NOMO-1 treated with DMSO at 0.1 percent for 48 hours (cell line): ENCODE data around the gene DOC2A.
"Not testable (repeated sequence)": the region's sequence is repeated elsewhere in the genome, so short reads cannot be mapped to it uniquely, and the experiment has no call there.

Experiments used
- DNase-seq: peaks from one replicate; lab custom pipeline; 2025; ENCODE audit not compliant: unreplicated experiment; lab: John Stamatoyannopoulos, UW

The DOC2A gene

GRCh38 chr16:29973384-29974246 lies 37.2 kb downstream of the DOC2A start, which contains the start of gene TAOK2:
TSS of gene TAOK2 (plus strand) at chr16:29973868. CDS start at chr16:29977773, 3,905 bp downstream.
- peak; percentile 98 for DNase-seq

GRCh38 chr16:29972992-29973383 lies 37.8 kb downstream of the DOC2A start:
- DNase-seq, result no peak

GRCh38 chr16:29972500-29972899 lies 38.3 kb downstream of the DOC2A start:
- no peak for DNase-seq

- DNase-seq, result no peak
Measured at GRCh38 chr16:29971304-29971703, 39.5 kb downstream of the DOC2A start.

GRCh38 chr16:29968205-29968604 lies 42.6 kb downstream of the DOC2A start:
- DNase-seq, result no peak

- DNase-seq, result no peak
Measured at GRCh38 chr16:29963021-29963743, 47.6 kb downstream of the DOC2A start.

GRCh38 chr16:29962344-29962994 lies 48.4 kb downstream of the DOC2A start:
- peak; percentile 55 for DNase-seq

GRCh38 chr16:29961479-29962343 lies 49.1 kb downstream of the DOC2A start, which contains the start of gene TMEM219:
TSS of gene TMEM219 (plus strand) at chr16:29962079. CDS start at chr16:29963144, 1,065 bp downstream.
- peak; percentile 84 for DNase-seq

GRCh38 chr16:29961127-29961478 lies 49.7 kb downstream of the DOC2A start:
- no peak for DNase-seq

- DNase-seq, result not testable (repeated sequence)
Measured at GRCh38 chr16:29959821-29960220, 51.0 kb downstream of the DOC2A start.

- DNase-seq, result no peak
Measured at GRCh38 chr16:29959293-29959692, 51.5 kb downstream of the DOC2A start.

- DNase-seq, result no peak
Measured at GRCh38 chr16:29958756-29959155, 52.1 kb downstream of the DOC2A start.
